Breast epithelium (tissue), 3 donors: ENCODE data around the gene FCN3.

Source experiments
- CTCF ChIP-seq, 3 donors: fragments of 450-650 bp; IDR thresholded peaks; one replicate each; pipeline ENCODE4 v1.5.1; 2016 to 2017; ENCODE audit warnings: antibody characterized with exemption in 3 of 3, mild to moderate bottlenecking in 3 of 3, moderate library complexity in 3 of 3
- POLR2A ChIP-seq: fragments of 450-650 bp; IDR thresholded peaks from one replicate; pipeline ENCODE4 v1.6.1; 2016; ENCODE audit warnings: antibody characterized with exemption, mild to moderate bottlenecking, moderate library complexity
- POLR2AphosphoS5 ChIP-seq, 3 donors: sonication (generic); formaldehyde crosslinking; IDR thresholded peaks; one replicate each; pipeline ENCODE4 v1.6.1; 2017; ENCODE audit warnings: antibody characterized with exemption in 3 of 3

DNA sequence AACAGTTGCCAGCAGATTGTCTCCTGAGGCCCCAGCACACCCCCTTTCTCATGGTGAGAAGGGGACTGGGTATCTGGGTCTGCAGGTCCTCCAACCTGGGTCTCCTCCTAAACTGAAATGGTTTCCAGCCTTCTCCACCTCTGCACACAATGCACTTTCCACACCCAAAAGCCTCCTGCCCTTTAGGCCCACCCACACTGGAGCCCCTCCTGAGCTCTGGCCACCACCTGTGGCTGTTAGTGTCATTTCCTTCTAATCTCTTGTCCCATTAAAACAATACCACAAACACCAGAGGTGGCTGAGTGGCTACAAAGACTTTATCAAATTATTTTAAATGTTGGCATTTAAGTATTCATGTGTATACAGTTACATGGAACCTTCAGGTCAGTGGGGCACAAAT is 29.3 kb upstream of the FCN3 start:
- TF ChIP-seq POLR2A: no peak
- no peak for TF ChIP-seq CTCF (IDR thresholded peaks at IDR 0.05)
- TF ChIP-seq POLR2AphosphoS5 (IDR thresholded peaks at IDR 0.05): no peak
